Liver (tissue), 9 donors: ENCODE data around the gene SMU1. TPM values are rescaled to one million over a fixed set of nuclear protein-coding genes. Genes with fewer than 3 reads are reported as not detected.

Experiments used
- DNase-seq: peaks from one replicate; pipeline ENCODE4 v3.0.0-alpha.2; 2017; ENCODE audit warnings: low spot score
- H3K27ac ChIP-seq, 2 donors: one replicate each; pipeline ENCODE4 v1.7.0; 2013; ENCODE audit warnings: inconsistent platforms in 2 of 2, low read length in 2 of 2, control low read depth in 1 of 2, low read depth in 1 of 2, mild to moderate bottlenecking in 1 of 2
- H3K27me3 ChIP-seq, 4 donors: one replicate each; pipeline versions ENCODE4 v1.6.1 to v1.7.0; 2013; ENCODE audit warnings: low read length in 3 of 4, inconsistent platforms in 1 of 4, mild to moderate bottlenecking in 1 of 4, moderate library complexity in 1 of 4; ENCODE audit not compliant: control insufficient read depth in 4 of 4, insufficient read depth in 4 of 4
- H3K36me3 ChIP-seq, 4 donors: one replicate each; pipeline versions ENCODE4 v1.6.1 to v1.7.0; 2013; ENCODE audit warnings: low read length in 3 of 4, mild to moderate bottlenecking in 3 of 4, low read depth in 1 of 4, moderate library complexity in 1 of 4; ENCODE audit not compliant: control insufficient read depth in 4 of 4, insufficient read depth in 3 of 4
- H3K4me1 ChIP-seq, 4 donors: one replicate each; pipeline versions ENCODE4 v1.6.1 to v1.7.0; 2013; ENCODE audit warnings: low read length in 3 of 4, mild to moderate bottlenecking in 3 of 4, moderate library complexity in 1 of 4; ENCODE audit not compliant: control insufficient read depth in 4 of 4, insufficient read depth in 4 of 4
- H3K4me3 ChIP-seq, 3 donors: one replicate each; pipeline versions ENCODE4 v1.6.1 to v1.7.0; 2013; ENCODE audit warnings: low read length in 3 of 3, control low read depth in 1 of 3, low read depth in 1 of 3, mild to moderate bottlenecking in 1 of 3
- H3K9ac ChIP-seq, 2 donors: one replicate each; pipeline ENCODE4 v1.7.0; 2013; ENCODE audit warnings: low read length in 2 of 2, mild to moderate bottlenecking in 2 of 2, moderate library complexity in 2 of 2, control low read depth in 1 of 2, low read depth in 1 of 2
- H3K9me3 ChIP-seq, 4 donors: one replicate each; pipeline versions ENCODE4 v1.6.1 to v1.7.0; 2013; ENCODE audit warnings: low read length in 3 of 4; ENCODE audit not compliant: control insufficient read depth in 4 of 4
- EGR1 ChIP-seq, 2 donors: IDR thresholded peaks; 2 replicates each; pipeline ENCODE4 v1.6.1; 2016 to 2018; ENCODE audit warnings: antibody characterized with exemption in 2 of 2, low read depth in 2 of 2
- HNF4A ChIP-seq, 2 donors: conservative IDR thresholded peaks; 2 replicates each; pipeline ENCODE4 v1.6.1; 2016; ENCODE audit warnings: antibody characterized with exemption in 2 of 2, mild to moderate bottlenecking in 2 of 2
- JUND ChIP-seq, 2 donors: IDR thresholded peaks; 2 replicates each; pipeline ENCODE4 v1.6.1; 2016; ENCODE audit warnings: antibody characterized with exemption in 2 of 2
- MAX ChIP-seq: IDR thresholded peaks from 2 replicates; pipeline ENCODE4 v1.6.1; 2016; ENCODE audit warnings: antibody characterized with exemption
- NR2F2 ChIP-seq: IDR thresholded peaks from 2 replicates; pipeline ENCODE4 v1.6.1; 2016; ENCODE audit warnings: antibody characterized with exemption
- RAD21 ChIP-seq, 2 donors: IDR thresholded peaks; 2 replicates each; pipeline ENCODE4 v1.6.1; 2016; ENCODE audit warnings: antibody characterized with exemption in 2 of 2, mild to moderate bottlenecking in 2 of 2
- REST ChIP-seq: IDR thresholded peaks from 2 replicates; pipeline ENCODE4 v1.6.1; 2016; ENCODE audit warnings: antibody characterized with exemption, mild to moderate bottlenecking
- RXRA ChIP-seq, 2 donors: IDR thresholded peaks; 2 replicates each; pipeline ENCODE4 v1.6.1; 2017 to 2018; ENCODE audit warnings: antibody characterized with exemption in 2 of 2, mild to moderate bottlenecking in 1 of 2
- SP1 ChIP-seq: IDR thresholded peaks from 2 replicates; pipeline ENCODE4 v1.6.1; 2018; ENCODE audit warnings: antibody characterized with exemption, mild to moderate bottlenecking
- TAF1 ChIP-seq: conservative IDR thresholded peaks from 2 replicates; pipeline ENCODE4 v1.6.1; 2016; ENCODE audit warnings: antibody characterized with exemption, mild to moderate bottlenecking
- YY1 ChIP-seq: IDR thresholded peaks from 2 replicates; pipeline ENCODE4 v1.6.1; 2016; ENCODE audit warnings: antibody characterized with exemption, mild to moderate bottlenecking
- WGBS: extraction: QIAGEN DNeasy Blood & Tissue Kit; methylation state at CpG from one replicate; pipeline ENCODE4 v1.1.7; 2013; 5-methylcytosine and 5-hydroxymethylcytosine counted together
- polyA plus RNA-seq, 2 donors: library from polyadenylated mRNA; stranded (reverse) in 1 of 2; unstranded in 1 of 2; fragments of 200-250 nt in 1 of 2; fragments of >200 nt in 1 of 2; fragmentation: Nextera tagmentation in 1 of 2; extraction: Ambion mirVana in 1 of 2; gene quantifications; one replicate each; pipeline versions ENCODE4 v1.2.1 to v1.2.3, GENCODE V29; 2013 to 2015
- total RNA-seq, 2 donors: library from RNA; depleted of rRNA; stranded (reverse); fragments of >200 nt; gene quantifications; one replicate each; pipeline ENCODE4 v1.2.3, GENCODE V29; 2014
- donor health status: healthy.
- donor health status: healthy.
- donor health status: healthy.
- donor health status: healthy.
- donor health status: healthy.

SMU1 gene
- total and polyA plus RNA-seq, 4 donors = 5.3 to 14.2 (median 9.5) TPM

GRCh38 chr9:33044162-33044673, 32.3 kb downstream of the SMU1 start (continued):
- TF ChIP-seq TAF1 = no peak

- Histone ChIP-seq H3K4me3 (peak overlapping the region in 2 of 3 donors; percentile 64 to 79), H3K9me3 (no peaks in the 10 kb centered on the region), H3K27me3 (no peaks in the 10 kb centered on the region), H3K36me3 (peaks cover 1 to 31% (median 30%) of the 10 kb centered on the region in 4 donors), H3K27ac (peak overlapping the region; percentile 81 to 95), H3K9ac (peak overlapping the region in 1 of 2 donors; percentile 36), H3K4me1 (peaks cover 5 to 45% (median 38%) of the 10 kb centered on the region in 4 donors)
- TF ChIP-seq HNF4A (conservative IDR thresholded peaks at IDR 0.05) = no peak
- no peak for DNase-seq
- 58% methylated on average over 8 of the region's 8 CpGs for WGBS
Measured at GRCh38 chr9:33043671-33044070, 32.8 kb downstream of the SMU1 start.

GRCh38 chr9:33042473-33042872, 34.0 kb downstream of the SMU1 start:
- Histone ChIP-seq H3K27me3 (no peaks in the 10 kb centered on the region), H3K27ac (peak overlapping the region; percentile 65 to 67), H3K9ac (no peak overlapping the region), H3K4me3 (no peak overlapping the region), H3K9me3 (no peaks in the 10 kb centered on the region), H3K4me1 (peaks cover 5 to 45% (median 38%) of the 10 kb centered on the region in 4 donors), H3K36me3 (peaks cover 2 to 40% (median 34%) of the 10 kb centered on the region in 4 donors)
- no peak for DNase-seq
- TF ChIP-seq YY1 (peak; percentile 48), NR2F2 (no peak), RAD21 (IDR thresholded peaks at IDR 0.05) (peak in 1 of 2 donors; percentile 19), MAX (no peak), SP1 (peak; percentile 11), RXRA (IDR thresholded peaks at IDR 0.05) (peak in 1 of 2 donors; percentile 42), REST (peak; percentile 51)
- 35% methylated on average over 8 of the region's 8 CpGs for WGBS

GRCh38 chr9:33041432-33042188, 34.9 kb downstream of the SMU1 start:
- H3K27ac ChIP-seq = peak overlapping the region; percentile 65 to 67
- peaks cover 7 to 45% (median 38%) of the 10 kb centered on the region in 4 donors for H3K4me1 ChIP-seq
- peaks cover 2 to 42% (median 38%) of the 10 kb centered on the region in 4 donors for H3K36me3 ChIP-seq
- H3K9me3 ChIP-seq = no peaks in the 10 kb centered on the region
- TF ChIP-seq YY1 (peak; percentile 51), JUND (IDR thresholded peaks at IDR 0.05) (peak; percentile 24 to 46), RXRA (IDR thresholded peaks at IDR 0.05) (peak; percentile 24 to 52), EGR1 (IDR thresholded peaks at IDR 0.05; ENCODE audit: low read depth in 2 of 2) (no peak), HNF4A (conservative IDR thresholded peaks at IDR 0.05) (peak in 1 of 2 donors; percentile 31)
- H3K9ac ChIP-seq = no peak overlapping the region
- H3K27me3 ChIP-seq = no peaks in the 10 kb centered on the region
- no peak overlapping the region for H3K4me3 ChIP-seq
- DNase-seq = no peak
- WGBS = 73% methylated on average over 10 of the region's 10 CpGs
